Calu3 (cell line): Measurements from ENCODE around the gene ANKS1B. TPM values are rescaled to one million over a fixed set of nuclear protein-coding genes. Genes with fewer than 3 reads are reported as not detected.
"Not testable (repeated sequence)": the region's sequence is repeated elsewhere in the genome, so short reads cannot be mapped to it uniquely, and the experiment has no call there.

Experiments used
- BruUV-seq: library from RNA; stranded (reverse); fragments of 400-500 nt; replicated peaks from 2 replicates; lab custom pipeline; 2021; lab: Mats Ljungman, UMichigan
- CTCF ChIA-PET: fragments of 300-600 bp; sonication (Branson Sonifier 250); formaldehyde crosslinking; loops from one replicate; lab custom pipeline; 2022; ENCODE audit warnings: antibody characterized with exemption; lab: Charles Lee
- DNase-seq: peaks from one replicate; pipeline ENCODE4 v3.0.0; 2022
- H3K27ac Mint-ChIP-seq: one replicate; pipeline ENCODE4 v1.8.0; 2022; ENCODE audit warnings: mixed read lengths; ENCODE audit not compliant: unreplicated experiment
- H3K27me3 Mint-ChIP-seq: one replicate; pipeline ENCODE4 v1.8.0; 2022; ENCODE audit warnings: mixed read lengths; ENCODE audit not compliant: unreplicated experiment
- H3K36me3 Mint-ChIP-seq: one replicate; pipeline ENCODE4 v1.8.0; 2022; ENCODE audit warnings: mild to moderate bottlenecking, moderate library complexity, mixed read lengths; ENCODE audit not compliant: insufficient read depth, unreplicated experiment
- H3K4me1 Mint-ChIP-seq: one replicate; pipeline ENCODE4 v1.8.0; 2022; ENCODE audit warnings: mild to moderate bottlenecking, low read depth, mixed read lengths; ENCODE audit not compliant: unreplicated experiment
- H3K4me3 Mint-ChIP-seq: one replicate; pipeline ENCODE4 v1.8.0; 2022; ENCODE audit warnings: mild to moderate bottlenecking, low read depth, moderate library complexity, mixed read lengths; ENCODE audit not compliant: unreplicated experiment
- H3K9me3 Mint-ChIP-seq: one replicate; pipeline ENCODE4 v1.8.0; 2022; ENCODE audit warnings: low read depth, mixed read lengths; ENCODE audit not compliant: unreplicated experiment
- intact Hi-C: fragments of 100-400 bp; cut with micrococcal nuclease; formaldehyde crosslinking; loops from one replicate; pipeline ENCODE4 v1.10.0; 2022; ENCODE audit not compliant: unreplicated experiment
- total RNA-seq: library from RNA; stranded (reverse); gene quantifications from 2 replicates; pipeline ENCODE4 v1.2.3, GENCODE V29; 2022
- TF ChIP-seq, protein P1 (sequence below): fragments of 200-600 bp; IDR thresholded peaks from one replicate; pipeline ENCODE4 v1.8.0; 2022; ENCODE audit warnings: antibody characterized with exemption; ENCODE audit not compliant: unreplicated experiment

The ANKS1B gene
- total RNA-seq, 1 experiment from 2014 or later = 1.7 TPM

DNA sequence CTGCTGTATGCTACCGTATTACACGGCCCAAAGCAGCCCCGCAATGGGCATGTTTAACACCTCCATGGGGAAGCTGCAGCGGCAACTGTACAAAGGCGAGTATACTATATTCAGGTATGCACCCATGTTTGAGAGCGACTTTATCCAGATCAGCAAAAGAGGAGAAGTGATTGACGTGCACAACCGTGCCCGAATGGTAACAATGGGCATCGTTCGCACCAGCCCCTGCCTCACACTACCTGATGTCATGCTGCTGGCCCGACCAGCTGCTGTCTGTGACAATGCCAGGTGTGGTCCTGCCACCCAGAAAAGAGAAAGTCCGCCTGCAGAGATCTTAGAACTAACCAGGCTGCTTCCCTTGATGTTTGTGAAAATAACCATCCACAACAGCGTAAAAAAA is 336.6 kb downstream of the ANKS1B start:
- H3K27ac Mint-ChIP-seq = no peak overlapping the region
- CTCF ChIA-PET = no interaction called here
- TF ChIP-seq, protein P1, sequence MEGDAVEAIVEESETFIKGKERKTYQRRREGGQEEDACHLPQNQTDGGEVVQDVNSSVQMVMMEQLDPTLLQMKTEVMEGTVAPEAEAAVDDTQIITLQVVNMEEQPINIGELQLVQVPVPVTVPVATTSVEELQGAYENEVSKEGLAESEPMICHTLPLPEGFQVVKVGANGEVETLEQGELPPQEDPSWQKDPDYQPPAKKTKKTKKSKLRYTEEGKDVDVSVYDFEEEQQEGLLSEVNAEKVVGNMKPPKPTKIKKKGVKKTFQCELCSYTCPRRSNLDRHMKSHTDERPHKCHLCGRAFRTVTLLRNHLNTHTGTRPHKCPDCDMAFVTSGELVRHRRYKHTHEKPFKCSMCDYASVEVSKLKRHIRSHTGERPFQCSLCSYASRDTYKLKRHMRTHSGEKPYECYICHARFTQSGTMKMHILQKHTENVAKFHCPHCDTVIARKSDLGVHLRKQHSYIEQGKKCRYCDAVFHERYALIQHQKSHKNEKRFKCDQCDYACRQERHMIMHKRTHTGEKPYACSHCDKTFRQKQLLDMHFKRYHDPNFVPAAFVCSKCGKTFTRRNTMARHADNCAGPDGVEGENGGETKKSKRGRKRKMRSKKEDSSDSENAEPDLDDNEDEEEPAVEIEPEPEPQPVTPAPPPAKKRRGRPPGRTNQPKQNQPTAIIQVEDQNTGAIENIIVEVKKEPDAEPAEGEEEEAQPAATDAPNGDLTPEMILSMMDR = no peak
- no peaks in the 10 kb centered on the region for H3K27me3 Mint-ChIP-seq
- no peaks in the 10 kb centered on the region for H3K36me3 Mint-ChIP-seq
- no peaks in the 10 kb centered on the region for H3K4me1 Mint-ChIP-seq
- no peaks in the 10 kb centered on the region for H3K9me3 Mint-ChIP-seq
- DNase-seq = no peak
- no peak overlapping the region for H3K4me3 Mint-ChIP-seq
- intact Hi-C loops = no loop called here
- BruUV-seq = no TSS peak

DNA sequence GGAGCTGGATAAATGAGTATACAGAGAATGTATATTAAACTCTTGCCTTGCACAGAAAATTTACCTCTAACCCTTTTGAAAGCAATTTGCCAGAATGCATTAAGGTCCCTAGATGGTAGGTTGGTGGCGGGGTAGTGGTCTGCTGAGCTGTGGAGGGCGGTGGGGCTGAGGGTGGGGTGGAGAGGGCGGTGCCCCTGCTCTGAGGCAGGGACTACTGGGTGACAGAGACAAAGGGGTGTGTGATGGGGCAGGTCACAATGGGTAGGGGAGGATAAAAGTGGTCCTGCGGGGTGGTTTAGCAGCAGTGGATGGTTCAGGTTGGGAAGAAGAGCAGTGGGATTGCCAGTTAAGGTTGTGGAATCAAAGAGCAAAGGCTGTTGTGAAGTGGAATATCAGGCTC is 337.3 kb downstream of the ANKS1B start, which contains the start of gene GARIN6:
Gene GARIN6, plus strand, starts transcription at position 301 of the 400 bp plus-strand sequence. CDS start 422 bp downstream, outside the sequence.
- no TSS peak for BruUV-seq
- H3K27ac Mint-ChIP-seq = no peak within 1 kb of the TSS
- no peak for DNase-seq
- H3K36me3 Mint-ChIP-seq = no peaks in the 10 kb centered on the region
- CTCF ChIA-PET = interaction anchor here (1.2 kb wide), 1 partner anchor 260 kb away, joined by 9 read pairs; no protein-coding TSS in a partner anchor
- TF ChIP-seq, protein P1 = no peak
- no peak within 1 kb of the TSS for H3K4me3 Mint-ChIP-seq
- no peaks in the 10 kb centered on the region for H3K4me1 Mint-ChIP-seq
- intact Hi-C loops = no loop called here
- H3K9me3 Mint-ChIP-seq = no peaks in the 10 kb centered on the region
- H3K27me3 Mint-ChIP-seq = no peaks in the 10 kb centered on the region

DNA sequence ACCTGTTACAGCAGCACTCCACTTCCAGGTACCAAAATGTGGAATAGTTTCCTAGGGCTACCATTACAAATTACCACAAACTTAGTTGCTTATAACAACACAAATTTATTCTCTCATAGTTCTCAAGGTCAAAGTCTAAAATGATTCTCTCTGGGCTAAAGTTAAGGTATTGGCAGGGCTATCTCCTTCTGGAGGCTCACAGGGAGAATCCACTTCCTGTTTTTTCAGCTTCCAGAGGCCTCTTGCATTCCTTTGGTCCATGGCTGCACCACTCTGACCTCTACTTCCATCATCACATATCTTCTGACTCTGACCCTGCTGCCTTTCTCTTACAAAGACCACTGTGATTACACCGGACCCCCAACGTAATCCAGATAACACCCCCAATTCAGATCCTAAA is 340.1 kb downstream of the ANKS1B start:
- Mint-ChIP-seq H3K36me3 (no peaks in the 10 kb centered on the region), H3K4me1 (no peaks in the 10 kb centered on the region), H3K4me3 (no peak overlapping the region), H3K9me3 (no peaks in the 10 kb centered on the region), H3K27ac (no peak overlapping the region), H3K27me3 (no peaks in the 10 kb centered on the region)
- CTCF ChIA-PET = interaction anchor here (0.6 kb wide), 1 partner anchor 241 kb away, joined by 3 read pairs; no protein-coding TSS in a partner anchor
- TF ChIP-seq, protein P1 = no peak
- intact Hi-C loops = no loop called here
- no TSS peak for BruUV-seq
- DNase-seq = no peak

DNA sequence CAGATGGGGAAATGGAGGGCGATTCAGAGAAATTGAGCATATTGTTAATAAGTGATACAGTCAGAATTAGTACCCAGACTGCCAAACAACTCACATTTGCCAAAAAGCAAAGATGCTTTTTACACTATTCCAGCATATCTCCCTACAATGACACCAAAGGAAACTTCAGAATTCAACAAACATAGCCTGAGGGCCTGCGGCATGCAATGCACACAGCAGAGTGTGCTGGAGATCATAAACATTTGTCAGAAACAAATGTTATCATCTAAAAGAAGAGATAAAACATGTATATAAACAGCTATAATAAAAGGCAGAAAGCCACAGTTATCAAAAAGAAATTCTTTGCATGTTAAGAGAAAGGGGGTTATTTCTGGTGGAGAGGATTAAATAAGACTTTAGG is 357.3 kb downstream of the ANKS1B start:
- no peak overlapping the region for H3K4me3 Mint-ChIP-seq
- no peaks in the 10 kb centered on the region for H3K27me3 Mint-ChIP-seq
- H3K36me3 Mint-ChIP-seq = no peaks in the 10 kb centered on the region
- TF ChIP-seq, protein P1 = no peak
- BruUV-seq = no TSS peak
- no peak overlapping the region for H3K27ac Mint-ChIP-seq
- H3K4me1 Mint-ChIP-seq = no peaks in the 10 kb centered on the region
- intact Hi-C loops = no loop called here
- peaks cover 2% of the 10 kb centered on the region for H3K9me3 Mint-ChIP-seq
- CTCF ChIA-PET = no interaction called here
- no peak for DNase-seq

DNA sequence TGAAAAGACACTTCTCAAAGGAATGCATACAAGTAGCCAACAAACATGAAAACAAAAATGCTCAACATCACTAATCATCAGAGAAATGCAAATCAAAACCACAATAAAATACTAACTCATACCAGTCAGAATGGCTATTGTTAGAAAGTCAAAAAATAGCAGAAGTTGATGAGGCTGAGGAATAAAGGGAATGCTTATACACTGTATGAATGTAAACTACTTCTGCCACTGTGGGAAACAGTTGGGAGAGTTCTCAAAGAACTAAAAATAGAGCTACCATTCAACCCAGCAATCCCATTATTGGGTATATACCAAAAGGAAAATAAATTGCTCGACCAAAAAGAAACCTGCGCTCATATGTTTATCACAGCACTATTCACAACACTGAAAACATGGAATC is 360.1 kb downstream of the ANKS1B start:
- DNase-seq, H3K4me1 Mint-ChIP-seq, H3K36me3 Mint-ChIP-seq, H3K4me3 Mint-ChIP-seq, BruUV-seq, intact Hi-C loops, CTCF ChIA-PET, H3K27me3 Mint-ChIP-seq, H3K27ac Mint-ChIP-seq: not testable (repeated sequence)
- H3K9me3 Mint-ChIP-seq = peaks cover 13% of the 10 kb centered on the region
